ENCODE measurements around the gene DNAL1.

DNA sequence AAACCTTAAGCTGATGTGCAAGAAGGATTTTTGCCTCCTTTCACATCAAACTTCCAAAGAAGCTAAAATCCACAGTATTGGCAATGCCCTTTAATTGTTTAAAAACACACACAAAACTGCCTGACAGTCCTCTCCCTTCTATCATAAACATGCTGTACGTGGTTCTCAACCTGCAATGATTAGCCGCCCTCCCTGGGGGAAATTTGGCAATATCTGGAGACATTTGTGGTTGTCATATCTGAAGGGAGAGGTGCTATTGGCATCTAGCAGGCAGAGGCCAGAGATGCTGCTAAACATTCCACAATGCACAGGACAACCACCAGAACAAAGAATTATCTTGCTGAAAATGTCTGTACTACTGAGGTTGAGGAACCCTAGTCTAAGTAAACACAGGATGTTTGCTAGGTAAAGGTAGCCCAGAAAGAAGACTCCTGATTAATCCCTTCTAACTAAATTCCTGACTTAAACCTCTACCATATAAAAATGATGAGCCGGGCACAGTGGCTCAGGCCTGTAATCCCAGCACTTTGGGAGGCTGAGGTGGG is 31.3 kb upstream of the DNAL1 start:
- no peak for TF ChIP-seq CTCF (IDR thresholded peaks at IDR 0.05; ENCODE audit: poor library complexity)
- no peak for TF ChIP-seq EZH2phosphoT487 (IDR thresholded peaks at IDR 0.05; ENCODE audit: low read depth, severe bottlenecking, unreplicated experiment)
- no peak for TF ChIP-seq EZH2 (IDR thresholded peaks at IDR 0.05; ENCODE audit: borderline replicate concordance)
